Measurements from ENCODE around the gene SORBS2.

DNA sequence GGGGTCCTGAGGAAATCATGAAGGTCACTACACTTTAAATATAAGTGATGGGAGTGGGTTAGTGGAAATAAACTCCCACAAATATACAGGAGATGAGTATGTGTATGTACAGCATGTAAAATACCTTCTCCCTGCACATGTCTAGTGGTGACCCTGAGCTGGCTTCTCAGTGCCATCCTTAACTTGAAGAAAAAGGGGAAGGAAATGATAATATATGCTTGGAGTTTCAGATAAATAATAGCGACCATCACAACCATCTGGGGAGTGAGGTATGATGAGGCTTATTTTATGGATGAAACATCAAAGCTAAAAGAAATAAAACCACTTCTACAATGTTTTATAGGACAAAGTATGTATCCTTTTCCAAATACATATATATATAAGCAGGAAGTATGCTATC is 41.0 kb upstream of the SORBS2 start:
- TF ChIP-seq, protein P1, sequence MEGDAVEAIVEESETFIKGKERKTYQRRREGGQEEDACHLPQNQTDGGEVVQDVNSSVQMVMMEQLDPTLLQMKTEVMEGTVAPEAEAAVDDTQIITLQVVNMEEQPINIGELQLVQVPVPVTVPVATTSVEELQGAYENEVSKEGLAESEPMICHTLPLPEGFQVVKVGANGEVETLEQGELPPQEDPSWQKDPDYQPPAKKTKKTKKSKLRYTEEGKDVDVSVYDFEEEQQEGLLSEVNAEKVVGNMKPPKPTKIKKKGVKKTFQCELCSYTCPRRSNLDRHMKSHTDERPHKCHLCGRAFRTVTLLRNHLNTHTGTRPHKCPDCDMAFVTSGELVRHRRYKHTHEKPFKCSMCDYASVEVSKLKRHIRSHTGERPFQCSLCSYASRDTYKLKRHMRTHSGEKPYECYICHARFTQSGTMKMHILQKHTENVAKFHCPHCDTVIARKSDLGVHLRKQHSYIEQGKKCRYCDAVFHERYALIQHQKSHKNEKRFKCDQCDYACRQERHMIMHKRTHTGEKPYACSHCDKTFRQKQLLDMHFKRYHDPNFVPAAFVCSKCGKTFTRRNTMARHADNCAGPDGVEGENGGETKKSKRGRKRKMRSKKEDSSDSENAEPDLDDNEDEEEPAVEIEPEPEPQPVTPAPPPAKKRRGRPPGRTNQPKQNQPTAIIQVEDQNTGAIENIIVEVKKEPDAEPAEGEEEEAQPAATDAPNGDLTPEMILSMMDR (IDR thresholded peaks at IDR 0.05), result no peak
- no peak for TF ChIP-seq EP300 (IDR thresholded peaks at IDR 0.05)
